Adrenal gland (tissue), 12 donors: ENCODE results near the gene ACOT13. TPM values are rescaled to one million over a fixed set of nuclear protein-coding genes. Genes with fewer than 3 reads are reported as not detected.
"Not testable (repeated sequence)": the region's sequence is repeated elsewhere in the genome, so short reads cannot be mapped to it uniquely, and the experiment has no call there.

Experiments
- DNase-seq, 7 donors: peaks; one replicate each; pipeline ENCODE4 v3.0.0-alpha.2; 2019 to 2020
- H3K27ac ChIP-seq, 5 donors: fragments of 200-600 bp; sonication (generic) in 4 of 5; 1 replicate in 3 of 5; 2 replicates in 2 of 5; pipeline versions ENCODE4 v1.5.1 to v1.8.0; 2016 to 2020; ENCODE audit warnings: mild to moderate bottlenecking in 1 of 5
- H3K27me3 ChIP-seq: fragments of 200-600 bp; 2 replicates; pipeline ENCODE4 v1.8.0; 2021
- H3K36me3 ChIP-seq, 2 donors: fragments of 200-600 bp; replicated peaks in 1 of 2; 1 replicate in 1 of 2; 2 replicates in 1 of 2; pipeline versions ENCODE4 v1.5.1 to v1.8.0; 2018 to 2022
- H3K4me1 ChIP-seq, 2 donors: fragments of 200-600 bp; replicated peaks in 1 of 2; 1 replicate in 1 of 2; 2 replicates in 1 of 2; pipeline versions ENCODE4 v1.5.1 to v1.8.0; 2018 to 2021
- H3K4me3 ChIP-seq, 4 donors: fragments of 200-600 bp; sonication (generic) in 3 of 4; one replicate each; pipeline ENCODE4 v1.5.1; 2016 to 2018
- H3K9me3 ChIP-seq, 3 donors: fragments of 200-600 bp; sonication (generic) in 1 of 3; replicated peaks in 1 of 3; 1 replicate in 2 of 3; 2 replicates in 1 of 3; pipeline versions ENCODE4 v1.5.1 to v1.8.0; 2016 to 2021
- CTCF ChIP-seq, 6 experiments: fragments of 450-650 bp in 4 of 6; fragments of 200-600 bp in 2 of 6; sonication (generic) in 1 of 6; IDR thresholded peaks; 1 replicate in 5 of 6; 2 replicates in 1 of 6; pipeline versions ENCODE4 v1.5.1 to v1.8.0; 2016 to 2021; ENCODE audit warnings: antibody characterized with exemption in 6 of 6, mild to moderate bottlenecking in 2 of 6, moderate library complexity in 1 of 6
- POLR2A ChIP-seq, 2 donors: fragments of 450-650 bp; IDR thresholded peaks; one replicate each; pipeline ENCODE4 v1.6.1; 2017; ENCODE audit warnings: antibody characterized with exemption in 2 of 2, mild to moderate bottlenecking in 2 of 2, moderate library complexity in 1 of 2
- WGBS, 4 donors: extraction: QIAGEN DNeasy Blood & Tissue Kit in 2 of 4; methylation state at CpG; one replicate each; pipeline versions ENCODE4 v1.1.5 to v1.1.7; 2013 to 2017; 5-methylcytosine and 5-hydroxymethylcytosine counted together
- intact Hi-C, 2 donors: fragments of 100-400 bp; cut with DNase I; formaldehyde crosslinking; loops; one replicate each; pipeline versions ENCODE4 v1.14.1 to v1.15.0; 2022 to 2023
- polyA plus RNA-seq, 3 donors: library from polyadenylated mRNA; stranded (reverse); fragments of 200-250 nt in 2 of 3; fragments of 350-450 nt in 1 of 3; fragmentation: Illumina TruSeq in 1 of 3; extraction: RNeasy Lipid Tissue Mini Kit (QIAGEN cat#74804) in 1 of 3; gene quantifications; one replicate each; pipeline ENCODE4 v1.2.3, GENCODE V29; 2013 to 2014
- total RNA-seq, 9 donors: library from RNA; depleted of rRNA in 4 of 9; stranded (reverse); fragments of >200 nt in 4 of 9; fragments of 120-200 nt in 1 of 9; fragmentation: NEBNext Ultra II Directional in 1 of 9; extraction: Animal tissue kit (Norgen Biotek cat#: 25700) in 1 of 9; gene quantifications; one replicate each; pipeline versions ENCODE4 v1.1.0 to v1.2.4, GENCODE V29; 2013 to 2023
- donor health status: healthy with polysubstance abuse.
- donor health status: Bipolar disorder and iron deficiency.
- donor health status: DM: yes; HTN: yes; CAD: no.
- donor health status: DM: no; HTN: no; CAD: no.
- donor health status: DM: no; HTN: no; CAD: no.
- donor health status: DM: yes; HTN: yes; CAD: no.

The ACOT13 gene
- total and polyA plus RNA-seq, 12 donors = 6.9 to 104 (median 21.7) TPM

- no peaks in the 10 kb centered on the region for H3K27me3 ChIP-seq
- intact Hi-C loops = no loop called here
- H3K36me3 ChIP-seq = no peaks in the 10 kb centered on the region
- H3K27ac ChIP-seq = no peak overlapping the region
- no peak for DNase-seq
- H3K4me3 ChIP-seq = no peak overlapping the region
- no peaks in the 10 kb centered on the region for H3K9me3 ChIP-seq
- no peaks in the 10 kb centered on the region for H3K4me1 ChIP-seq
- TF ChIP-seq POLR2A (IDR thresholded peaks at IDR 0.05) (no peak), CTCF (IDR thresholded peaks at IDR 0.05) (no peak)
These were observed 30.2 kb upstream of the ACOT13 start for GRCh38 chr6:24636681-24637080.

DNA sequence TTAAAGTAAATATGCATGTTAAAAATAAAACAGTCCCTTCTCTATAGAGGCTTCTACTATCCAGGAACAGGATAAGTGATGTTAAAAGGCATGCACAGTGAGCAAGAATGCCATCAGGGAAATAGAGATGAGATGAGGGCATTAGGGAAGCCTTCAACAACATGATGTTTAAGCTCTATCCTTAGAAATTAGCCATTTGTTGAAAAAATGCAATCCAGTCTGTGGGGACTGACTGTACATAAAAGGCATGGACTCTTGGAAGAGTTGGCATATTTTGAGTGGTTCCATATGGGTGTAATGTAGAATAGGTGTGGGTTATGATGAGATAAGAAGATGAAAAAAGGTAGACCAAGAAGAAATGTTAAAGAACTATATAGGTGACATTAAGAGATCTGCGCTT lies 26.7 kb upstream of the ACOT13 start:
- Histone ChIP-seq H3K27me3 (peaks cover 8% of the 10 kb centered on the region), H3K4me1 (no peaks in the 10 kb centered on the region), H3K9me3 (no peaks in the 10 kb centered on the region), H3K27ac (no peak overlapping the region), H3K36me3 (no peaks in the 10 kb centered on the region), H3K4me3 (no peak overlapping the region)
- intact Hi-C loops = loop anchor here in 1 of 2 donors (10.0 kb wide), 1 partner anchor 55 kb away; no protein-coding TSS in a partner anchor
- no peak for DNase-seq
- TF ChIP-seq POLR2A (IDR thresholded peaks at IDR 0.05) (no peak), CTCF (IDR thresholded peaks at IDR 0.05) (no peak)
- WGBS, 4 donors = 97 to 100% (median 99%) methylated on average over 1 of the region's 1 CpG

GRCh38 chr6:24640631-24641030 lies 26.2 kb upstream of the ACOT13 start:
- not testable (repeated sequence) for H3K4me1 ChIP-seq, H3K27me3 ChIP-seq, DNase-seq, H3K36me3 ChIP-seq, H3K9me3 ChIP-seq, H3K4me3 ChIP-seq, H3K27ac ChIP-seq
- WGBS, 4 donors = 73 to 93% (median 87%) methylated on average over 5 of the region's 5 CpGs
- intact Hi-C loops = loop anchor here in 1 of 2 donors (10.0 kb wide), 1 partner anchor 56 kb away; no protein-coding TSS in a partner anchor

DNA sequence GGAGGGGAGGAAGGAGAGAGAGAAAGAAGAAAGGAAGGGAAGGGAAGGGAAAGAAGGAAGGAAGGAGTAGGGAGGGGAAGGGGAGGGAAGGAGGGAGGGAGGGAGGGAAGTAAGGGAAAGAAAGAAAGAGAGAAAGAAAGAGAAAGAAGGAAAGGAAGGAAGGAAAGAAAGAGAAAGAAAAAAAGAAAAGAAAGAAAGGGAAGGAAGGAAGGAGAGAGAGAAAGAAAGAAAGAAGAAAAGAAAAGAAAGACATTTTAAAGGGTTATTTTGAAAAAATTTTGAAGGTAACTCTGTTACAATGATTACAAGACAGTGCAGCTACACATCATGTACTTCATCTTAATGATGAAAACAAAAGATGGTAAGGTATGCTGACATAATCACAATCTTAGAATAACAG lies 24.8 kb upstream of the ACOT13 start:
- Histone ChIP-seq H3K4me3 (no peak overlapping the region), H3K4me1 (no peaks in the 10 kb centered on the region), H3K27ac (no peak overlapping the region), H3K9me3 (no peaks in the 10 kb centered on the region), H3K36me3 (no peaks in the 10 kb centered on the region), H3K27me3 (peaks cover 8% of the 10 kb centered on the region)
- TF ChIP-seq CTCF (IDR thresholded peaks at IDR 0.05) (no peak), POLR2A (IDR thresholded peaks at IDR 0.05) (no peak)
- no peak for DNase-seq
- intact Hi-C loops = loop anchor here in 1 of 2 donors (10.0 kb wide), 1 partner anchor 57 kb away; no protein-coding TSS in a partner anchor

DNA sequence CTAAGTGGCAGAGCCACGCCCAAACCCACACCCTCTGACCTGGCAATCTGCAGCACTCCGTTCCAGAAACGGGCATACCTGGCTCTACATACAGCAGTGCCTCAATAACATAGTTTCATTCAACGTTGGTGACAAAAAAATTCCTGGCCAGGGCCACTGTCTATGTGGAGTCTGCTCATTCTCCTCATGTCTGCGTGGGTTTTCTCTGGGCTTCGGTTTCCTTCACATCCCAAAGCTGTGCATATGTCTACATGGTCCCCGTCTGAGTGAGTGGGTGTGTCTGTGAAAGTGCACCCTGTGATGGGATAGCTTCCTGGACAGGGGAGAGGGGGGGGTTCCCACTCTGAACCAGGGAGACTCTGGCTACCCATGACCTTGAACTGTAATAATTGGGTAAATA lies 23.0 kb upstream of the ACOT13 start:
- H3K27ac ChIP-seq = no peak overlapping the region
- TF ChIP-seq POLR2A (IDR thresholded peaks at IDR 0.05) (no peak), CTCF (IDR thresholded peaks at IDR 0.05) (no peak)
- H3K4me3 ChIP-seq = no peak overlapping the region
- H3K9me3 ChIP-seq = no peaks in the 10 kb centered on the region
- H3K36me3 ChIP-seq = no peaks in the 10 kb centered on the region
- intact Hi-C loops = loop anchor here in 1 of 2 donors (10.0 kb wide), 1 partner anchor 59 kb away; no protein-coding TSS in a partner anchor
- WGBS, 4 donors = 76 to 100% (median 83%) methylated on average over 1 to 7 of the region's 7 CpGs
- no peaks in the 10 kb centered on the region for H3K4me1 ChIP-seq
- H3K27me3 ChIP-seq = peaks cover 8% of the 10 kb centered on the region
- DNase-seq = no peak
